ENCODE results near the gene PVRIG.
A peak's percentile ranks its signal among the peaks of the same experiment; 100 is the strongest.
"Not testable (repeated sequence)": the region's sequence is repeated elsewhere in the genome, so short reads cannot be mapped to it uniquely, and the experiment has no call there.

The PVRIG gene
- 0 to 0.47 (median 0.23) reads per million in 4 donors for total RNA-seq

DNA sequence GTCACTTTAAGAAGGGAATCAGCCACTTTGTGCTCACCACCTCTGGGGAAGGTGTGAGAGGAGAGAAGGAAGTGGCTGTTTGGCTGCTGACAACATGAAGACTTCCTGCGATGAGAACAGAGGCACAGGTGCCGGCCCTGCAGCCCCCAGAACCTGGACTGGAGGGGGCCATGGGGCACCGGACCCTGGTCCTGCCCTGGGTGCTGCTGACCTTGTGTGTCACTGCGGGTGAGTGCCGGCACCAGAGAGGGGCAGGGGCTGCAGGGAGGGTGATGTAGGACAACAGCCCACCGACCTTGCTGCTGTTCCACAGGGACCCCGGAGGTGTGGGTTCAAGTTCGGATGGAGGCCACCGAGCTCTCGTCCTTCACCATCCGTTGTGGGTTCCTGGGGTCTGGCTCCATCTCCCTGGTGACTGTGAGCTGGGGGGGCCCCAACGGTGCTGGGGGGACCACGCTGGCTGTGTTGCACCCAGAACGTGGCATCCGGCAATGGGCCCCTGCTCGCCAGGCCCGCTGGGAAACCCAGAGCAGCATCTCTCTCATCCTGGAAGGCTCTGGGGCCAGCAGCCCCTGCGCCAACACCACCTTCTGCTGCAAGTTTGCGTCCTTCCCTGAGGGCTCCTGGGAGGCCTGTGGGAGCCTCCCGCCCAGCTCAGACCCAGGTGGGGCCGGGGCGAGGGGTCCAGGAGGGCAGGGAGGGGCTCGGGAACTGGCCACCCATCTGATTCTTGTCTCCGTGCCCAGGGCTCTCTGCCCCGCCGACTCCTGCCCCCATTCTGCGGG lies at the start of gene PVRIG:
Gene PVRIG (plus strand): TSS at position 149 of the 785 bp plus-strand sequence. CDS start 22 bp downstream, at position 171.
- DNase-seq = peak in 2 of 5 donors; percentile 21 to 54

DNA sequence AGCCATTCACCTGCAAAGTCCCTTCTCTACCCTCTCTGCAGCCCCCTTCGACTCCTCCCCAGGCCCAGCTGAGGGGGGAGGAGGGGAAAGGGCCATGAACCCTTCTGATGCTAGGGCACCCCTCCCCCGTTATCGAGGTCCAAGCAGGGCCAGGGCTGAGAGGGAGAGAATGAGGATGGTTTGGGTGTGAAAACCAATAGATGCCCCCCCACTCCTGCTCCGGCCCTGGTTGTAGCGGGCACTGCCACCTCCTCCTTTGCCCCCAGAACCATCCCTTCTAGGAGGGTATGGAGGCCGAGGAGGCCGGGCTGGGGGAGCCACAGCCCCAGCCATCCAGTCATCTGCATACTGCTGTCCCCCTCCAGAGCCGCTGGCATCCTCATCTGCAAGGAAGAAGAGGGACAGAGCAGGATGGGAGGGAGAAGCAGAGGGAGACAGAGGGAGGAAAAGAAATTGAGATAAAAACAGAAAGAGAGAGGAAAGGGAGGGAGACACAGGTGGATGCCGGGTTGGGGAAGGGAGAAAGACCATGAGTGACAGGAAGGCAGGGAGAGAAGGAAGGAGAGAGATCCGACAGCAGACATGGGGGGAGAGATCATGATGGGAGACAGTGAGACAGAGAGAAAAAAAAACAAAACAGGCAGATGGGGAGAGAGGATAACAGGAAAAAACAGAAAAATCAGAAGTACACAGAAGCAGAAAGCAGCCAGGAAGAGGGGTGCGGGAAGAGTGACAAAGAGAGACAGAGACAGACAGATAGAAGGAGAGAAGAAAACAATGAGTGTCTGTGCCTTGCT lies 49.5 kb upstream of the PVRIG start:
- no peak for DNase-seq

DNA sequence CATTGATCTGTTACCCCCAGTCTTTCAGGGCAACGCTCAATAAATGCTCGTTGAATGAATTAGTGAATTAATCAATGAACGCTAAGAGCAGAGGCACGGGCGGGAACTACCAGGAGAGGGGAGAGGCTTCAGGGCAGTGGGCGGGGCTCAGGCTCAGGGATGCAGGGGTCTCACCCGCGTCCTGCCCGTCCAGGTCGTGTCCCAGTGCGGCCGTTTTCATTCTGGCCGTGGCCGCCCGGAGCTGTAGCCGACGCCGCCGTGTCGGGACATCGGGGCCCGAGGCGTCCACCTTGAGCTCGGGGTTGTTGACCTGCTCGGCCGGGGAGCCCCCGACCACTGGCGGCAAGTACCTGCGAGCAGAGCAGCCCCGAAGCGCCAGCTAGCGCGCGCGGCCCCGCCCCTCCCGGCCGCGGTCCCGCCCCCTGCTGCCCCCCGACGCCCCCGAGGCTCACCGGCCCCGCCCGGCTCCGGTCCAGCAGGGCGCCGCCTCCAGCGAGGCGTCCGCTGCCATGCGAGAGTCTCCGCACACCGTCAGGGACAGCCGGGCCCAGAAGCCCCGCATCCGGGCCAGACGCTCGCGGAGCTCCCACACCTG lies 48.6 kb upstream of the PVRIG start:
- DNase-seq = peak in 2 of 5 donors; percentile 24 to 51

DNA sequence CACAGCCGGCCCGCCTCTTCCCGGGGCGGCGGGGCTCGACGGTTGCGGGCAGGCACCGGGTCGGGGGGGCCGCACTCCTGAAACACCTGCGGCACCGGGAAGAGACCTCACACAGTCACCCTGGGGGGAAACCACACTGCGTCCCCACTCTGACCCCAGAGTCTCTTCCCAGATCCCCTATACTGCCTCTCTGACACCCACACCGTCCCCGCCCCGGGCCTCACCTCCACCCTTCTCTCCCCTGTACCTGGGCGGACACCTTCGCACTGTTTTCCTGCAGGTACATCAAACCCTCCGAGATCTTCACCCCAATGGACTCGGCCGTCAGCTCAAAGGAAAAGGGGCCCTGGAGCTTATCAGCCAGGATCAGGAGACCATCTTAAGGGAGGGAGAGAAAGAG lies 47.9 kb upstream of the PVRIG start:
- peak in 1 of 5 donors; percentile 19 for DNase-seq

DNA sequence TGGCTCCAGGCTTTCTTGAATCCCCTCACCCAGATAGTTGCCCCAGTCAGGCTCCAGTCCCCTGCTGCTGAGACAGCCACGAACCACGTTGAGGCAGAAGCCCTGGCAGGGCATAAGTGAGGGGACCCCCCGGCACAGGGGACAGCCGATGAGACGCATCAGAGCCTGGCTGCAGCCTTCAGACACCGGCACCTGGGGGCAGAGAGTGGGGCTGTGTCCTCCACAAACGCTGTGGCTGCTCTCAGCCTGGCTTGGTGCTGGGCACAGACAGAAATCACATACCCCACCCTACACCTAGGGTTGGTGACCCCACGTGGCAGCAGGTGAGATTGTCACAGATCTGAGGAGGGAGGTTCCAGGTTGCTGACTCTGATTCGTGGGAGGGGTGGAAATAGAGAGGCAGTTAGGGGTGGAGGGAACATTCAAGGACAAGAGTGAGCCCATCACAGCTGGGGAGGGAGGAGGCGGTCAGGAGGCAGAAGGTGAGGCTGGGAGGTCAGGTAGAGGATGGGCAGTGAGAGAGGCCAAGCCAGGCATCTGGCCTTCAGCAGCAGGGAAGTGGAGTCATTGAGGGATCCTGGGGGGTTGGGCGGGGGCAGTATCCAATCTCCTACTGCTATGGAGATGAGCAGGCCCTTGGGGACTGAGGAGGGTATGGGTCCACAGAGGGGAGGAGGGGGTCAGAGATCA lies 45.8 kb upstream of the PVRIG start:
- DNase-seq = no peak

DNA sequence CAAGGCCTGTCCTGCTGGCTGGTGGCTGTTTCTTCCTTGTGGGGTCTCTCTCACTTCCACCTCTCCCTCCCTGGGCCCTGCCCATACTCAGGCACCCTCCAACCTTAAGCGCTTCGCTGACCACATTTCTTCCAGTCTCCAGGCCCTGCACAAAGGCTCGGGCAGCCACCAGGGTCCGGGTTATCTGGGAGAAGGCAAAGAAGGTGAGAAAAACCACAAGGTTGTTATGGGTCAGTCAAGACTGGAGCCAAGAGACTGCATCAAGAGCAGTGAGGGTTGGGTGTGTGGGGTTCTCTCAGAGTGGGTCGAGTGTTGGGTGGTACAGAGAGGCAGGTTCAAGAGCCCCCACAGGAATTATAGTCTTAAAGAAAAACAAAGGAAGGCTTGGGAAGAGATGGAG lies 45.2 kb upstream of the PVRIG start:
- DNase-seq = no peak

DNA sequence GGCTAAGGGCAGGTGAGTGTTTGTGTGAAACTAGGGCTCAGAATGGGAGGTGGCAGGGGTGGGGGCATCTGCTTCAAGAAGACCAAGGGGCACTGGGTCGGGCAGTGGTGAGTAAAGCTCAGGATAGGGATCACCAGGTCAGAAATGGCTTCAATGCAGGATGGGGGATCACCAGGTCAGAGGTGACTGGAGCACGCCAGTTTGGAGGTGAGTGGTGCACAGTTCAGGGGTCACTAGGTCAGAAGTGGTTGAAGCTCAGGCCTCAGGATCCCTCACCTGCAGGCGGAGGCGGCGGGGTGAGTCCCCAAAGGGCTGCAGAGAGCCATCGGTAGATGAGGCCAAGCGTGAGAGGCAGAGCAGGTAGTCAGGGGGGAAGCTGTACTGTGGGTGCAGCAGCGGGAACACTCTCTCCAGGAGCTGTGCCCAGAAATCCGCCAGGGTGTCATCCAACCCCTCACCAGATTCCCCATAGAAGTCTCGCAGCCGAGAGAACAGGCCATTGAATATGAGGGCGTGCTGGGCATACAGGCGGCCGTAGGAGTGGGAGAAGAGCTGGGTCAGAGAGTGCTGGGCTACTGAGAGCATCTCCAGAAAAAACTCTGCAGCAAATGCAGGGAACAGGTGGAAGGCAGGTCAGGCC lies 44.3 kb upstream of the PVRIG start:
- no peak for DNase-seq

DNA sequence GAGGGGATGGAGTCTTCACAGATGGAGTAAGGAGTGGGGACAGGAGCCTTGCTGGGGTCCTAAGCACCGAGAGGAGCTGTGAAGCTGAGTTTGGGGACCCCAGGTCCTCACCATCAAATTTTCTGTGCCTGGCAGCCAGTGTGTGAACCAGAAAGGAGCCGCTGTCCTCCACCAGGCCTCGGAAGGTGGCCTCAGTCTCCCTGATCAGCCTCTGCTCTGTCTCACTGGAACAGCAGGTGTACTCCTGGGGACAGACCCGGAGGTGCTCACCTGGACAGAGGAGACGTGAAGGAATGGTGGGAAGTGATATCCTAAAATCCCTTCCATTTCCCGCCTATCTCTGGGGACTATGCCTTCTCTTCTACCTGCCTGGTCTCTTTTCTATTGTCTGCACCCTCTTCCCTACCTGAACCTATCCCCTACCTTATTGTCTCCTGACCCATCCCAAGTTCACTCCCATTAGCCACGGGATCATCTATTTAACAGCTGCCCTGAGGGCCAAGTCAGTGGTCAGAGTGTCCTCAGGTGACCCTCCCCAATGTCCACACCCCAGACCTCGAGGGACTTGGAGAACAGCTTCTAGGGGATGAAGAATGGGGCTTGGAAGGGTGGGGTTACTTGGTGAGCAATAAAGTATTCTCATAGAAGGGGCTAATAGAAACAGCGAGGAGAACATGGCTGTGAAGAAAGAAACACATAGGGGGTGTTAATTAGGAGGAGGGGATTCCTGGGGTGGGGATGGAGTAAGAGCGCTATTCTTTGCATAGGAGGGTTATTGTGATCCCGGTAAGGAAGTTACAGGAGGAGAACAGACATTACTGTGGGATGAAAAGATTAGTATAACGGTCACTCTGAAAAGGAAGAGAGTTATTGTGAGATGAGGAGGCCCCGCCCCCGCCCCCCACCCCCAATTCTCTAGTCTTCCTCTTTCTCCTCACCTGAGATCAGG lies 43.4 kb upstream of the PVRIG start:
- DNase-seq = no peak

DNA sequence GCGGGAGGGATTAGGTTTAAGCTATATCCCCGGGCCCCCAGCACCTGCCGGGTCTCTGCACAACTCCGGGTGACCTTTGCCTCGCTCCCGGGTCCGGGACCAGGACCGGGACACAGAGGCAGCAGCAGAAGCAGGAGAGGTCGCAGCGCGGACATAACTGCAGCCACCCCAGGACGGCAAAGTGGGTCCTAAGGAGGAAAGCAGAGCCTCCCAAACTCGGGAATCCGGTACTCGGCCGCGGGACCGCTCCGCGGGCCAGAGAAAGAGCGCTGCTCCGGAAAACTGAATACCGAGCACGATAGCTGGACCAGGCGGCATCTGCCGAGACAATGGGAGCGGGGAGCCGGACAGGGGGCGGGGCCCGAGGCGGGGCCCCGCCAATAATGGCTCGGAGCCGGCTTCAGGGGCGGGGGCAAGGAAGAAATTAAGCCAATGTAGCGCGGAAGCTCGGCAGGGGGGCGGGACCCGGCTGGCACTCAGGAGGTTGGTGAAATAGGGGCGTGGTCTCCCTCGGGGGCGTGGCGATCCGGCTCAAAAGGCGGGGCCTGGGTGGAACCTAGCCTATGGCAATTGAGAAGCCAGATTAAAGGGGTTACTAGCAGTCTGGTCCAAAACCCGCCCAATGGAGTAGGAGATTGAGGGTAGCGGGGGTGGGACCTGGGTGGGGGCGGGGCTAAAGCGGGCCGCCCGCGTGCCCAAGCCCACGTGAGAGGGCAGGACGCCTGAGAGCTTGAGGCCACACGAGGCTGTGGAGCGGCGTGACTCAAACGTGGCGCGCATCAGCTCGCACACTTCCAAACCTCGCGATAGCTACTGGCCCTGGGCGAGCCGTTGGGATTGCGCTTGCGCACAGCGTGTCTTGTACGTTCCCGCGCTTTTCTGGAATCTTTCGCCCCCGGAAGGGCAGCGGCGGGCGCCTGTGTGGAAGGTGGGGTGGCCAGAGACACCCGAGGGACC lies 42.4 kb upstream of the PVRIG start, which contains the start of the genes GPC2 and STAG3:
Gene GPC2 (minus strand): TSS at position 337 of the 957 bp plus-strand sequence. CDS start 182 bp downstream, at position 155.
Gene STAG3 (plus strand): TSS at position 874 of the 957 bp plus-strand sequence. CDS start 2,639 bp downstream, outside the sequence.
- peak; percentile 93 to 97 (median 96) for DNase-seq

DNA sequence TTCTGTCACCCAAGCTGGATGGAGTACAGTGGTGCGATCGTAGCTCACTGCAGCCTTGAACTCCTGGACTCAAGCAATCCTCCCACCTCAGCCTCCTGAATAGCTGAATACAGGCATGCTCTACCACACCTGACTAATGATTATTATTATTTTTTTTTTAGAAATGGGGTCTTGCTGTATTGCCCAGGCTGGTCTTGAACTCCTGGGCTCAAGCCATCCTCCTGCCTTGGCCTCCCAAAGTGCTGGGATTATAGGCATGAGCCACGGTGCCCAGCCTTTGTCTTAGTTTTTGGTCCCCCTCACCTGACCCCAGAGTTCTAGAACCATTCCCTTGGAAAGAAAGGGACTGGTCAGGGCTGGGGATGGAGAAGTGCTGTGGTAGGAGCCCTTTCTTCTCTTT lies 39.7 kb upstream of the PVRIG start:
- not testable (repeated sequence) for DNase-seq

DNA sequence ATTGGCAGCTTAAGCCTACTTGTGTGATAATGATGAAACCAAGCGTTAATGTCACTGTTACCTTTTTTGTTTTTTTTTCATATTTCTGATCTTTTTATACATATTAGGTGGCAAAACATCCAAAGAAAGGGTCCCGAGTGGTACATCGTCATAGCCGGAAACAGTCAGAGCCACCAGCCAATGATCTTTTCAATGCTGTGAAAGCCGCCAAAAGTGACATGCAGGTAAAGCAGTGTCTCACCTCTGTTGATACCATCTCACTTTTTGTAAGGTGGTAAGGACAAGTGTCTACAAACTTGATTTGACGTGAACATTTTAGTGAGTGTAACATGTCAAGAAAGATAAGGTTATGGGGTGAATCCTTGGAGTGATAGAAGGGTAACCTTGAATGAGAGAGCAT lies 37.1 kb upstream of the PVRIG start:
- DNase-seq = peak in 1 of 5 donors; percentile 27

DNA sequence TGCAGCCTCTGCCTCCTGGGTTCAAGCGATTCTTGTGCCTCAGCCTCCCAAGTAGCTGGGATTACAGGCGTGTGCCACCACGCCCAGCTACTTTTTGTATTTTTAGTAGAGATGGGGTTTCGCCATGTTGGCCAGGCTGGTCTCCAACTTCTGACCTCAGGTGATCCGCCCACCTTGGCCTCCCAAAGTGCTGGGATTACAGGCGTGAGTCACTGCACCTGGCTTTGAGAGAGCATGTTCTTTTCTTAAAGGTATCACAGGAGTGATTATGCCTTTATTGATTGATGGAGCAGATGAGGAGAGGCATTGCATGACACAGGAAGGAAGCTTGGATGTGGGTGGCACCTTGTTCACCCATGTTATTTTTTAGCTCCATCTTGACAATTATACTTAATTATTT lies 36.7 kb upstream of the PVRIG start:
- not testable (repeated sequence) for DNase-seq

DNA sequence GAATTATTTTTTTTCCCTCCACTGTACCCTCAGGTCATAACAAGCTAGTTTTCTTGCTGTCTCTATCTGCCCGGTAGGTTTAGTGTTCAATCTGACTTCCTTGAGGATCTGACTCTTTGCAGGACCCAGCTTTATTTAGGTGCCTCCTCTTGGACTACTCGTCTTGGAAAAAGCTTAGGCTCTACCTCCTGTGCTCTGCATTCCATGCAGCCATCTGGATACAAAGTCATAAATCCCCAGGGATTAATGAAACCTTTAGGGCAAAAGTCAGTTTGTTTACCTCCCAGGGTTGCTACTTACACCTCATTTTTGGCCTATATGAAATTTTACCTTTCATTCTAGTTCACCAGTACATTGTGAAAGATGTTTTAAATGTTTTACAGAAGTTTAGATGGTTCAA lies 34.0 kb upstream of the PVRIG start:
- no peak for DNase-seq

DNA sequence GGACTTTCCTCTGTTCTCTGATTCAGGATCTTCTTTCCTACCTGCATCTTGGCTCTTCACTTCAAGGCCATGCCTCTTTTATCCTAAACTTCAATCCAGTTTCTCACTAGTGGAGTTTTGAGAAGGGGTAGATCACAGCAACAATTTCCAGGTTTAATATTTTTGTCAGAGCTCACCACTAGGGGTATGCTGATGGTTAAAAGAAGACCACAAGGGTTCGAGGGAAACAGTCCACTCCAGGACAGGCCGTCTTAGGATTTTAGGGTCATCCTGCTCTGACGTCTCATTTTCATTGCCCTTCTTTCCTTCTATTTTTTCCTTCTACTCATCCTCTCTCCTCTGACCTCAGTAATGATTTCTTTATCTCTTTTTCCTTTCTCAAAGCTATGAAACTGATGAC lies 30.7 kb upstream of the PVRIG start:
- no peak for DNase-seq

DNA sequence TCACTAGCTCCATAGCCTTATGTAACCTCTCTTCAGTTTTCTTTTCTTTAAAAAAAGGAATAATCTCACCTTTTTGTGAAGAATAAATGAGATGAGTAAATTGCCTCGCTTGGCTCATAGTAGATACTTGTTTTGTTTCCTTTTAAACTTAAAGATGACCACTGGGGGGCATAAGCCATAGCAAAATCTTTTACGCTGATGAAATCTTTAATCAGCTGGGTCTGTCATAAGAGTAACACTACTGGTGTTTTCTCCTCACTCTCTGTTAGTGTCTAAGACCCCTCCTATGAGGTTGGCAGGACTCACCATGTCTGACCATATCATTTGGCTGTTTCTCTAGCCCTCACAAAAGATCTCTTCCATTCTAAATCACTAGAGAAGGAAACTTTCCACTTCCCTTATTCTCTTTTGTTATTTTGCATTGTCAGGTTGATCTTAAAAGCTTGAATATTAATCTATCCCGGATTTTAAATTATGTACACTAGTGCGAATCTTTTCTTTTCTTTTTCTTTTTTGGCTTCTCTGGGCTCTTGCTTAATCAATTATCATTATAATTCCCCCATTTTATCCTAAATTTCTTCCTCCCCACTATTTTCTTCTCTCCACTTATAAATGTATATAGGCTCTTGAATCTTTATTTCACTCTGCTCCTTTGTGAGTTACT lies 29.6 kb upstream of the PVRIG start:
- peak in 1 of 5 donors; percentile 78 for DNase-seq

DNA sequence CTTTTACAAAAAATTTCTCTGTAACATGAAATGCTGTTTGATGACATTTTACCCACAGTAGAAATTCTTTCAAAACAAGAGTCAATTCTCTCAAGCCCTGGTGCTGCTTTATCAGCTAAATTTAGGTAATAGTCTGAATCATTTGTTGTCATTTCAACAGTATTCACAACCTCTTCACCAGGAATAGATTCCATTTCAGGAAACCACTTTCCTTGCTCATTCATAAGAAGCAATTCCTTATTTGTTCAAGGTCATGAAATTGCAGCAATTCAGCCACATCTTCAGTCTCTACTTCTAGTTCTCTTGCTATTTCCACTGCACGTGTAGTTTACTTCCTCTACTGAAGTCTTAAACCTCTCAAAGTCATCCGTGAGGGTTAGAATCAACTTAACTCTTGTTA lies 28.0 kb upstream of the PVRIG start:
- no peak for DNase-seq

DNA sequence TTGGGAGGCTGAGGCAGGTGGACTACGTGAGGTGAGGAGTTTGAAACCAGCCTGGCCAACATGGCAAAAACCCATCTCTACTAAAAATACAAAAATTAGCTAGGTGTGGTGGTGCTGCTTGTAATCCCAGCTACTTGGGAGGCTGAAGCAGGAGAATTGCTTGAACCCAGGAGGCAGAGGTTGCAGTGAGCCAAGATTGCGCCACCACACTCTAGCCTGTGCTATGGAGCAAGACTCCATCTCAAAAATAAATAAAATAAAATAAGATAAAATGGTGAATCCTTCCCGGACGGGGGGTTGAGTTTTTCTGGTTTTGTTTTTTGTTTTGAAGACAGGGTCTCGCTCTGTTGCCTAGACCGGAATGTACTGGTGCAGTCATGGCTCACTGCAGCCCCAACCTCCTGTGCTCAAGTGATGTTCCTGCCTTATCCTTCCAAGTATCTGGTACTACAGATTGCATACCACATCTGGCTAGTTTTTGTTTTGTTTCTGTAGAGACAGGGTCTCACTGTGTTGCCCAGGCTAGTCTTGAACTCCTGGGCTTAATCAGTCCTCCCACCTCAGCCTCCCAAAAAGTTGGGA lies 27.4 kb upstream of the PVRIG start:
- not testable (repeated sequence) for DNase-seq

DNA sequence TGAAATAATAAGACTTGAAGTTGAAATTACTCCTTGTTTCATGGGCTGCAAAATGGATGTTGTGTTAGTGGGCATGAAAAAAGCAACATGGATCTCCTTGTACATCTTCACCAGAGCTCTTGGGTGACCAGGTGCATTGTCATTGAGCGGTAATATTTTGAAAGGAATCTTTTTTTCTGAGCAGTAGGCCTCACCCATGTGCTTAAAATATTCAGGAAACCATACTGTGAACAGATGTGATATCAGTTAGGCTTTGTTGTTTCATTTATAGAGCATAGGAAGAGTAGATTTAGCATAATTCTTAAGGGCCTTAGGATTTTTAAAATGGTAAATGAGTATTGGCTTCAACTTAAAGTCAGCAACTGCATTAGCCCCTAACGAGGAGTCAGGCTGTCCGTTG lies 26.8 kb upstream of the PVRIG start:
- no peak for DNase-seq

DNA sequence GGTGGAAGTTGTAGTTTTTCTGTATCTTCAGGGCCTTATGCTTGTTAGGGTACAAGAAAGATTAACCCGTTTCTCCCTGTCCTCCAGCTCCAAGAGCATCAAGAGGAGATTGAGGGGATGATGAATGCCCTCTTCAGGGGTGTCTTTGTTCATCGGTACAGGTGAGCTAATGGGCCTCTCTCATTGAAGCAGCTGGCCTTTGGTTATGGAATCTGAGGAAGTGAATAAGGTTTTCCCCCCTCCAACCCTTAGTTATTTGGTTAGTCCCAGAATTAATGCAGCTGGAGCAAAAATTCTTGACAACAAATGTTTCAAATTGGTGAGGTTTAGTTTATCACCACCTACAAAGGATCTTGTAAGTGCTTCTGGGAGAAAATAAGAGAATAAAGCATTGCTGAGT lies 24.5 kb upstream of the PVRIG start:
- DNase-seq = no peak

Data from T-helper 1 cell (primary cell).